ENCODE measurements around the gene CPVL.

The CPVL gene

GRCh38 chr7:29019896-29020295 lies 126.4 kb downstream of the CPVL start:
- H3K9me3 ChIP-seq, result no peaks in the 10 kb centered on the region
- no peaks in the 10 kb centered on the region for H3K36me3 ChIP-seq
- TF ChIP-seq CTCF (IDR thresholded peaks at IDR 0.05), result no peak
- H3K4me1 ChIP-seq (ENCODE audit: control insufficient read depth in 1 of 2, insufficient read depth in 1 of 2, low read depth in 1 of 2, low read length in 1 of 2), result no peaks in the 10 kb centered on the region
- H3K27me3 ChIP-seq, result no peaks in the 10 kb centered on the region
- no peak overlapping the region for H3K4me3 ChIP-seq (ENCODE audit: low read depth in 1 of 2, low read length in 1 of 2)
- no peak overlapping the region for H3K27ac ChIP-seq

- TF ChIP-seq CTCF (IDR thresholded peaks at IDR 0.05), result no peak
- no peak overlapping the region for H3K27ac ChIP-seq
- H3K9me3 ChIP-seq, result no peaks in the 10 kb centered on the region
- no peaks in the 10 kb centered on the region for H3K27me3 ChIP-seq
- no peaks in the 10 kb centered on the region for H3K36me3 ChIP-seq
- no peaks in the 10 kb centered on the region for H3K4me1 ChIP-seq (ENCODE audit: control insufficient read depth in 1 of 2, insufficient read depth in 1 of 2, low read depth in 1 of 2, low read length in 1 of 2)
- no peak overlapping the region for H3K4me3 ChIP-seq (ENCODE audit: low read depth in 1 of 2, low read length in 1 of 2)
Measured at GRCh38 chr7:29019387-29019786, 127.0 kb downstream of the CPVL start.

GRCh38 chr7:29017713-29018112 lies 128.6 kb downstream of the CPVL start:
- no peak overlapping the region for H3K4me3 ChIP-seq (ENCODE audit: low read depth in 1 of 2, low read length in 1 of 2)
- H3K4me1 ChIP-seq (ENCODE audit: control insufficient read depth in 1 of 2, insufficient read depth in 1 of 2, low read depth in 1 of 2, low read length in 1 of 2), result no peaks in the 10 kb centered on the region
- no peak for TF ChIP-seq CTCF (IDR thresholded peaks at IDR 0.05)
- H3K27me3 ChIP-seq, result no peaks in the 10 kb centered on the region
- no peaks in the 10 kb centered on the region for H3K36me3 ChIP-seq
- no peaks in the 10 kb centered on the region for H3K9me3 ChIP-seq
- no peak overlapping the region for H3K27ac ChIP-seq

- no peaks in the 10 kb centered on the region for H3K27me3 ChIP-seq
- no peak overlapping the region for H3K27ac ChIP-seq
- no peaks in the 10 kb centered on the region for H3K9me3 ChIP-seq
- no peak overlapping the region for H3K4me3 ChIP-seq (ENCODE audit: low read depth in 1 of 2, low read length in 1 of 2)
- peaks cover 0 to 3% of the 10 kb centered on the region in 2 experiments for H3K4me1 ChIP-seq (ENCODE audit: control insufficient read depth in 1 of 2, insufficient read depth in 1 of 2, low read depth in 1 of 2, low read length in 1 of 2)
- H3K36me3 ChIP-seq, result no peaks in the 10 kb centered on the region
- no peak for TF ChIP-seq CTCF (IDR thresholded peaks at IDR 0.05)
Measured at GRCh38 chr7:29014725-29015124, 131.6 kb downstream of the CPVL start.

GRCh38 chr7:29013931-29014330 lies 132.4 kb downstream of the CPVL start:
- no peak for TF ChIP-seq CTCF (IDR thresholded peaks at IDR 0.05)
- Histone ChIP-seq H3K9me3 (no peaks in the 10 kb centered on the region), H3K27me3 (no peaks in the 10 kb centered on the region), H3K27ac (no peak overlapping the region), H3K36me3 (no peaks in the 10 kb centered on the region), H3K4me1 (ENCODE audit: control insufficient read depth in 1 of 2, insufficient read depth in 1 of 2, low read depth in 1 of 2, low read length in 1 of 2) (peaks cover 0 to 3% of the 10 kb centered on the region in 2 experiments), H3K4me3 (ENCODE audit: low read depth in 1 of 2, low read length in 1 of 2) (no peak overlapping the region)

Measured in neutrophil (primary cell).